Neural progenitor cell (in vitro differentiated cells): ENCODE results near the gene PTPN4.

Experiments
- CTCF ChIP-seq: fragments of 200-600 bp; sonication (generic); IDR thresholded peaks from 2 replicates; pipeline ENCODE4 v1.5.1; 2017; ENCODE audit warnings: antibody characterized with exemption, mild to moderate bottlenecking
- EZH2 ChIP-seq: fragments of 200-600 bp; sonication (generic); IDR thresholded peaks from 2 replicates; pipeline ENCODE4 v1.6.1; 2017; ENCODE audit warnings: antibody characterized with exemption, mild to moderate bottlenecking, moderate library complexity

GRCh38 chr2:119727493-119727892, 32.2 kb upstream of the PTPN4 start:
- TF ChIP-seq CTCF (no peak), EZH2 (no peak)
